PC-9 (cell line): ENCODE data around the gene SPATA3.

ENCODE experiments used
- EZH2 ChIP-seq: fragments of 200-600 bp; sonication (generic); IDR thresholded peaks from 2 replicates; pipeline ENCODE4 v1.8.0; 2017; ENCODE audit warnings: antibody characterized with exemption, low read depth
- TF ChIP-seq, protein P1 (sequence below): fragments of 200-600 bp; sonication (generic); conservative IDR thresholded peaks from 2 replicates; pipeline ENCODE4 v1.6.1; 2017; ENCODE audit warnings: mixed run types, antibody characterized with exemption, mild to moderate bottlenecking, moderate library complexity

DNA sequence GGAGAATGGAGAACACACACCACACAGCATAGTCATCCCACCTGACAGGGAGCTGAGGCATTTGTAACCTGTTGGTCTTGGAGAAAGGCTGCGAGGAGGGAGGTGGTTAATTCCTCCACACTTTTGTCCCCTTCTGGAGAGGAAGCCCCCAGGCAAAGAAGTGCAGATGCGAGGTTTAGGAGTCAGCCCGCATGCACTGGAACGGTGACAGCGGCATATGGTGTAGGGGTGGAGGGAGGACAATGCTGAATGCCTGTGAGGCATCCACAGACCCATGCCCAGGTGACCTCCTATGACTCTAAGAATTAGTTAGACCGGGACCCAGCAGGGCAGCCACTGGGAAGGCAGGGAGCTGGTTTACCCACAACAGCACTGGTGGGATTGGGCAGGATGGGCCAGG is 12.2 kb downstream of the SPATA3 start:
- TF ChIP-seq, protein P1, sequence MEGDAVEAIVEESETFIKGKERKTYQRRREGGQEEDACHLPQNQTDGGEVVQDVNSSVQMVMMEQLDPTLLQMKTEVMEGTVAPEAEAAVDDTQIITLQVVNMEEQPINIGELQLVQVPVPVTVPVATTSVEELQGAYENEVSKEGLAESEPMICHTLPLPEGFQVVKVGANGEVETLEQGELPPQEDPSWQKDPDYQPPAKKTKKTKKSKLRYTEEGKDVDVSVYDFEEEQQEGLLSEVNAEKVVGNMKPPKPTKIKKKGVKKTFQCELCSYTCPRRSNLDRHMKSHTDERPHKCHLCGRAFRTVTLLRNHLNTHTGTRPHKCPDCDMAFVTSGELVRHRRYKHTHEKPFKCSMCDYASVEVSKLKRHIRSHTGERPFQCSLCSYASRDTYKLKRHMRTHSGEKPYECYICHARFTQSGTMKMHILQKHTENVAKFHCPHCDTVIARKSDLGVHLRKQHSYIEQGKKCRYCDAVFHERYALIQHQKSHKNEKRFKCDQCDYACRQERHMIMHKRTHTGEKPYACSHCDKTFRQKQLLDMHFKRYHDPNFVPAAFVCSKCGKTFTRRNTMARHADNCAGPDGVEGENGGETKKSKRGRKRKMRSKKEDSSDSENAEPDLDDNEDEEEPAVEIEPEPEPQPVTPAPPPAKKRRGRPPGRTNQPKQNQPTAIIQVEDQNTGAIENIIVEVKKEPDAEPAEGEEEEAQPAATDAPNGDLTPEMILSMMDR: no peak
- TF ChIP-seq EZH2: no peak
